Renal pelvis (tissue), 4 donors: ENCODE data around the gene KRTAP3-1. TPM values are rescaled to one million over a fixed set of nuclear protein-coding genes. Genes with fewer than 3 reads are reported as not detected.
"Not testable (repeated sequence)": the region's sequence is repeated elsewhere in the genome, so short reads cannot be mapped to it uniquely, and the experiment has no call there.

Source experiments
- DNase-seq: peaks from one replicate; pipeline ENCODE4 v3.0.0-alpha.2; 2013
- polyA plus RNA-seq, 3 donors: library from polyadenylated mRNA; unstranded; fragments of 120-200 nt; gene quantifications; one replicate each; pipeline ENCODE4 v1.2.1, GENCODE V29; 2013; ENCODE audit not compliant: insufficient read length in 3 of 3

The KRTAP3-1 gene
- polyA plus RNA-seq, 3 donors: not detected

DNA sequence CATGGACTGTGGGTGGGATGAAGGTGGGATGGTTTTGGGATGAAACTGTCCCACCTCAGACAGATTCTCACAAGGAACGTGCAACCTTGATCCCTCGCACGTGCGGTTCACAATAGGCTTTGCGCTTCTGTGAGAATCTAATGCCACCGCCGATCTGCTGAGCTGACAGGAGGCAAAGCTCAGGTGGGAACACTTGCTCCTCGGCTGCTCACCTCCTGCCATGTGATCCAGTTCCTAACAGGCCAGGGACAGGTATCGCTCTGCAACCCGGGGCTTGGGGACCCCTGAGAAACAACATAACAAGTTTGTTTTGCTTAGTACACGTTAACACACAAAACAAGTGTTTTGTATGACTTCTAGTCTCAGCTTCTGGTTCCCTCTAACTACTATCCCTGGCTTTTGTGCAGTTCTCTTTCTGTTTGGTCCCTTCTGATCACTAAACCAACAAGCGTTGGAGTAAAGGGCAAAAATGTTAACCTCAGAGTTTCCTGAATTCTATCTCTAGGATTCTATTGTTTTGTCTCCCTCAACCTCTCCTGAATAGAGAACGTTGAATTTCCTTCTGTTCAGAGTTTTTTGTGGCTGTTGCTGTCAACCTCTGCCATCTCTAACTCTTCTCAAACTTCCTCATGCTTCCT, 7.8 kb upstream of the KRTAP3-1 start:
- no peak for DNase-seq

- DNase-seq: no peak
These were observed 6.5 kb upstream of the KRTAP3-1 start for GRCh38 chr17:41015454-41015853.

- no peak for DNase-seq
These were observed 4.7 kb upstream of the KRTAP3-1 start for GRCh38 chr17:41013606-41014005.

DNA sequence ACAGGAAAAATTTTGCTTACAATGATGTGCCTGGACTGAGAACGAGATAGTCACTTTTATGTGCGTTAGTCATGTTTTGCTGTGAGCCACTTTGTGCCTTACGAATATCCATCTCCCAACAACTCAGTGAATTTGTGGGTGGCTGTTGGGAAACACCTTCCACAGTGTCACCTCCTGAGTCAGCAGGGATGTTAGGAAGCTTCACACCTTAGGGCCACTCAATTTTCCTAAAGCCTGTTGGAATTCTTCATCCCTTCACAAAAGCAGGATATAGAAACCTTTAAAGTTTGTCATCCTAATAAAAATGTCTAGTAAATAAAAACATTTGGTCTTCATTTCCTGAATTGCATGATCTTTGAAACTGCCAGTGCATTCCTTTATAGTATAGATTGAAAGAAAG, 4.3 kb upstream of the KRTAP3-1 start:
- no peak for DNase-seq

GRCh38 chr17:41012326-41013120, 3.6 kb upstream of the KRTAP3-1 start:
- no peak for DNase-seq

DNA sequence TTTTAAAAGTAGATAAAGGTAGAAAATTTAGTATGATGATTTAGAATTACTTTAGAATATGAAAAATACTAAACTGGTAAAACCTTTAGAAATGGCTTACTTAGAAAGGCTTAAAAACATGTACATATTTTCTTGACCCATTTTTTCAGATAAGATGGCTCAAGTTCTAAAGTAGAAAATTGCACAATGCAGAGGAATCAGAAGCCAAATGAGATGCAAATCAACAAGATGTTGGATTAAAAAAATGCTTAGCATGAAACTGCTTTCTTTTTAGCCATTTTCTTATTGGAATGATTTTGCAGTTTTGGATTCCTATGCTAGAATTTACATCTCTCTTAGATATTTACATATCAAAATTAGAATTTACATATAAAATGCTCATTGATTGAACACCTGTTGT, 1.5 kb upstream of the KRTAP3-1 start:
- DNase-seq: no peak

DNA sequence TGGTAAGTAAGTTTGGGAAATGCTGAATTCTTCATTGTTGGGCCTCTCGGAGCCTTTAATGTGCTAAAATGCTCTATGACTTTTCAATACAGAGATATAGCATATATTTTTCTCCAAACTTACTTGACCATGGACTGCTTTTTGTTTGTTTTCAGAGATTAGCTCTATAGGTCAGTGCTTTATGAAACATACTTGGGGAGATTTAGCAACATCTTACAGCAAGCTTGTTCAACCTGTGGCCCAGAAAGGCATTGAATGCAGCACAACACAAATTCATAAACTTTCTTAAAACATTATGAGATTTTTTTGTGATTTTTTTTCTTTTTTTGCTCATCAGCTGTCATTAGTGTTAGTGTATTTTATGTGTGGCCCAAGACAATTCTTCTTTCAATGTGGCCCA, 1.0 kb upstream of the KRTAP3-1 start:
- DNase-seq: no peak

DNA sequence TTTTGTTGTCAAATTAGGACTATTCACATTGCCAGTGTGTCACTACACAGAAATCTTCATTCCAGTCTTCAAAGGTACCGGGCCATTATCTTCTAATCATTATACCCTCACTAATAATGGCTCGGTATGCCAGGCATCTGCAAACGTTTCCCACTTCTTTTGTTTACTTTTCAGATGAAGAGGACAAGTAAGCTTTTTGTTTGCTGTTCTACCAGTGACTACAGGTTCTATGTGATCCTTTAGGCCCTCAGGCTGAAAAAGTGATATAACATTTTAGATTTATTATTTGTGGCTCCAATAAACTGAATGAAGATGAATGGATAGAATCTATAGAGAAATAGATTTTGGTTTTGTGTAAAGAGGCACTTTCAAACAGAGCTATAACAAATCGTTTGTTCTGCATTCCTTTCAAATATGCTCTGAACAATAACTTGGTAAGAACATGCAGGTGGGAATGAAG, 403 bp upstream of the KRTAP3-1 start:
- no peak for DNase-seq

DNA sequence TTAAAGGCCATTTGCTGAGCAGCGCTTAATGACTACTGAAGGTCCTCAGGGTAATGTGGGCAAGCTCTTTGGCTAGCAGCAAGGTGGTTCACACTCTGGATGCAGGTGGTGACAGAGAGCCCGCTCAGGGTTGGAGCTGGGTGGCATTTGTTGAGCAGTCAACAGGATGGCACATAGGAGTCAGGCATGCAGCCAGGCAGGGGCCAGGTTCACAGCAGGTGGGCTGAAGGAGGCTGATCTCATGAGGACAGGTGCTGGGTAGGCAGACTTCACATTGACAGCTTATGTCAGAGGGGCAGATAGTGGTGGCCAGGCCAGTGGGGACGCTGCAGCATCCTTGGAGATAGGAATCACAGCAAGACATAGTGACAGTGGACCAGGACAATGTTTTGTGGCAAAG, 4.5 kb downstream of the KRTAP3-1 start:
- no peak for DNase-seq

GRCh38 chr17:41003926-41004325, 5.0 kb downstream of the KRTAP3-1 start:
- DNase-seq: no peak

- DNase-seq: no peak
These were observed 6.1 kb downstream of the KRTAP3-1 start for GRCh38 chr17:41002814-41003213.

GRCh38 chr17:41001795-41002194, 7.1 kb downstream of the KRTAP3-1 start:
- no peak for DNase-seq

DNA sequence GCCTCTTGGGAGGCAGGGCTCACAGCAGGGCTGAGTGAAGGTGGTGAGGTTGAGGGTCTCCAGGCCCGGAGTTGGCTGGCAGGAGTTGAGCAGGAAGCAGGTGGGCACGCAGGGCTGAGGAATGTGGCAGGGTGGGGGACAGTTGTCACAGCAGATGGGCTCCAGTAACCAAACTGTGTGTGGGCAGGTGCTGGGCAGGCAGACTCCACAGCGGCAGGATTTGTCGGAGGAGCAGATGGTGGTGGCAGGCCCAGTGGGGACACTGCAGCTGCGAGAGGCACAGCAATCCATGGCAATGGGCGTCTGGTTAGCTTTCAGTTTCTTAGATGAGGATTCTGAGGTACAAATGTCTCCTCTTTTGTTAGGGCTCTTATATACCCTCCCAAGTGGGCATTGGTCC, 9.4 kb downstream of the KRTAP3-1 start, which contains the start of gene KRTAP3-2:
KRTAP3-2 (minus strand) TSS at position 344 of the 400 bp plus-strand sequence; CDS start at position 291, 53 bp downstream.
- not testable (repeated sequence) for DNase-seq

- no peak for DNase-seq
These were observed 11.6 kb downstream of the KRTAP3-1 start for GRCh38 chr17:40997361-40997760.

DNA sequence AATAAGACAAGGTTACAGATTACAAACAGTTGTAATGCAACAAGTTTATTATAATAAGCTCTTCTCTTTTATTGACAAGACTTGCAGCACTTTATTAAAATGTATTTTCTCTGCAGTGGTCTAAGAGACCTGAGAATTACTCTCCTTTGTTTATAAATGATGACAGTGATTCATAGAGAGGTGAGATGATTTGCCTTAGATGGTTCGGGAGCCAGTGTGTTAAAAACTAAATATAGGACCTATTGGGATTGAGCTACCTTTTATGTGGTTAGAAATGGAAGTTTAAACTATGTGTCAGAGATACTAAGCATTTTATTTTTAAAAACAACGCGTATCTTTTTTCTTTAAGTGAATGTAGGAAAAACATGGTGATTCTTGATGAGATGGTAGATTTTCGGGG, 12.1 kb downstream of the KRTAP3-1 start:
- no peak for DNase-seq

DNA sequence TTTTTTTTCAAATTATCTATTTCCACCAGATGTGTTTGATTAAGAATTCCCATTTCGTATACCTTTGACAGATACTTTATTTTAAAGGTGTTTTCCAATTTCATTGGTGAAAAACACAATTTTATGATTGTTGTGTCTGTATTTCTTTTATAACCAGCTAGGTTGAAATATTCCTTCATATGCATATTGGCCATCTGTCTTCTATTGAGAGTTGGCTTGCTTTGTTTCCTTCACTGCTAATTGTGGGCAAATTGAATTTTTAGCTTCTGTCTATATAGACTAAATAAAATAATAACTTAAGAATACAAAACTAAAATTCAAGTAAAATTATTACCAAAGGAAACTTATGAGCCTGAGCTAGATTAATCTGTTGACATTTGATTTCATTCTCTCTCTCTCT, 13.8 kb downstream of the KRTAP3-1 start:
- no peak for DNase-seq

- no peak for DNase-seq
These were observed 15.1 kb downstream of the KRTAP3-1 start, which contains the start of gene KRTAP3-3 for GRCh38 chr17:40993839-40994238. TSS of gene KRTAP3-3 (minus strand) at chr17:40994164. CDS start at chr17:40994097, 67 bp downstream.

- no peak for DNase-seq
These were observed 15.8 kb downstream of the KRTAP3-1 start for GRCh38 chr17:40993084-40993483.

DNA sequence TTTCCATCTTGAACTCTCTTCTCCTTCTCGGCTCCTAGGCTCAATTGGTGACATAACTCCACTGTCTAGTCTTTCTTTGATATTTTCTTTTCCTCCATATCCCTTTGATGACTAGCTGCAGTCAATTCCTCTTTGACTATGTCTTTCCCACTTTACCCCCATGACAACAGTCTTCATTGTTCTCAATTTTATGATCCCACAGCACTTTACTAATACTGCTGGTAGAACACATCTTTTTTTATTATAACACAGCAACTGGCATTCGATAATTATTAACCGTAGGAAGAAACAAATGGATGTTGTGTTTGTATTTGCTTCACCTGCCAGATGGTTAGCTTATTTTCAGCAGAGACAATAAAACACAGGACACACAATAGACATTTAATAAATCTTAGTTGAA, 16.3 kb downstream of the KRTAP3-1 start:
- no peak for DNase-seq

GRCh38 chr17:40986920-40987319, 22.0 kb downstream of the KRTAP3-1 start:
- no peak for DNase-seq

DNA sequence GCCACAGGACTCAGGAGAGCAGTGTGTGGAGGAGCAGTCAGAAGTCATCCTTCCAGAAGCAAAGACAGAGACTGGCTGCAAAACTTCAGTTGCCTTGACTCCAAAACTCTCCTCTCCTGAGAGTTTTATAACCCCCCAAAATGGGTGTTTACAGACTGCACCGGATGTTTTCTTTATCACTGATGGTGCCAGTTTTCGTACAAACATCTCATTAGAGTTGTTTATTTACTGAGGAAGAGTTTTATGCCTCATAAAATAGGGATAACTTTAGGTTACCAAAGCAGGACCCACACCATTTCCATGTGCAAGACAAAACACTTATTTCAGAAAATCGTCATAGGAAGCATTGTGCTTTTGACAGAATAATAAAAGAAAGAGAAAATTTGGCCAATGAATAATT, 24.7 kb downstream of the KRTAP3-1 start, which contains the start of gene KRT40:
KRT40 (minus strand) TSS at position 101 of the 400 bp plus-strand sequence; CDS start at position 48, 53 bp downstream.
- DNase-seq: no peak

- no peak for DNase-seq
These were observed 27.8 kb downstream of the KRTAP3-1 start for GRCh38 chr17:40981115-40981514.

GRCh38 chr17:40980596-40980995, 28.3 kb downstream of the KRTAP3-1 start:
- DNase-seq: no peak
